Choroid plexus epithelial cell (primary cell): ENCODE data around the gene TUT7.
A peak's percentile ranks its signal among the peaks of the same experiment; 100 is the strongest.

Experiments used
- DNase-seq: peaks from one replicate; pipeline ENCODE4 v3.0.0-alpha.2; 2010; ENCODE audit warnings: low read depth
- H3K4me3 ChIP-seq: 2 replicates; pipeline ENCODE4 v1.5.1; 2011; ENCODE audit warnings: low read depth, mild to moderate bottlenecking, control low read depth, low read length, moderate library complexity
- TF ChIP-seq, protein P1 (sequence below): conservative IDR thresholded peaks from 2 replicates; pipeline ENCODE4 v1.5.1; 2011; ENCODE audit warnings: low read depth, mild to moderate bottlenecking, control low read depth, inconsistent platforms, low read length, moderate library complexity

Gene TUT7

DNA sequence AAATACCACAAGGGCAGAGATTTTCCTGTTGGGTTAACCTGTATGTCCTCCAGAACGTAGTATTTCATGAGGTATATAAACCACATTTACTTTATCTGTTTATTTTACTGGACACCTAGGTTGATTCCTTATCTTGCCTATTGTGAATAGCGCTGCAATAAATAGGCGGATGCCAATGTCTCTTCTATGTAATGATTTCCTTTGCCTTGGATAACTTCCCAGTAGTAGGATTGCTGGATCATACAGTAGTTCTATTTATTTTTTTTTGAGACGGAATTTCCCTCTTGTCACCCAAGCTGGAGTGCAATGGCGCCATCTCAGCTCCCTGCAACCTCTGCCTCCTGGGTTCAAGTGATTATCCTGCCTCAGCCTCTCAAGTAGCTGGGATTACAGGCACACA lies 15.6 kb upstream of the TUT7 start:
- TF ChIP-seq, protein P1, sequence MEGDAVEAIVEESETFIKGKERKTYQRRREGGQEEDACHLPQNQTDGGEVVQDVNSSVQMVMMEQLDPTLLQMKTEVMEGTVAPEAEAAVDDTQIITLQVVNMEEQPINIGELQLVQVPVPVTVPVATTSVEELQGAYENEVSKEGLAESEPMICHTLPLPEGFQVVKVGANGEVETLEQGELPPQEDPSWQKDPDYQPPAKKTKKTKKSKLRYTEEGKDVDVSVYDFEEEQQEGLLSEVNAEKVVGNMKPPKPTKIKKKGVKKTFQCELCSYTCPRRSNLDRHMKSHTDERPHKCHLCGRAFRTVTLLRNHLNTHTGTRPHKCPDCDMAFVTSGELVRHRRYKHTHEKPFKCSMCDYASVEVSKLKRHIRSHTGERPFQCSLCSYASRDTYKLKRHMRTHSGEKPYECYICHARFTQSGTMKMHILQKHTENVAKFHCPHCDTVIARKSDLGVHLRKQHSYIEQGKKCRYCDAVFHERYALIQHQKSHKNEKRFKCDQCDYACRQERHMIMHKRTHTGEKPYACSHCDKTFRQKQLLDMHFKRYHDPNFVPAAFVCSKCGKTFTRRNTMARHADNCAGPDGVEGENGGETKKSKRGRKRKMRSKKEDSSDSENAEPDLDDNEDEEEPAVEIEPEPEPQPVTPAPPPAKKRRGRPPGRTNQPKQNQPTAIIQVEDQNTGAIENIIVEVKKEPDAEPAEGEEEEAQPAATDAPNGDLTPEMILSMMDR, result no peak
- DNase-seq, result peak; percentile 51
- no peak overlapping the region for H3K4me3 ChIP-seq

DNA sequence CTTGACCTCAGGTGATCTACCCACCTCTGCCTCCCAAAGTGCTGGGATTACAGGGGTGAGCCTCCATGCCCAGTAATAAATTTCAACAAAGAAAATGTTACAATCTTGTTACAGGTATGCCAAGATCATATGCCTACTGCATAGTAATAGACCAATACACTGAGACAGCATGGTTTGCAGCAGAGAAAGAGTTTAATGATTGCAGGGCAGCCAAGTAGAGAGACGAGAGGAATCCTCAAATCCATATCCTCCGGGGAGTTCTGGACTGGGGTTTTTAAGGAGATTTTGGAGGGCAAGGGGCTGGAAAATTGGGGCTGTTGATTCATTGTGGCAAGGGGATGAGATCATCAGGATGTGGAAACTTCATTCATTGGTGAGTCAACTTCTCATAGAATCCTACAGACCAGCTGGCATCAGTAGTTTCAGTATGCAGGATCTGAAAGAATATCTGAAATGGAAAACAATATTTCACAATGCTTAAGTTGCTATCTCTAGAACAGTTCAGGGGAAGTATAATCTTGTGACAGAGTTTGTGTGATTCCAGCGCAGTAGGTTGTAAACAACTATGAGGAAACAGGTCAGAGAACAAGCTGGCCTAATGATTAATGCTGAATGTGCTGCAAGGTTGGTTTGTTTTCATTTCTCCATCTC lies 14.8 kb upstream of the TUT7 start:
- TF ChIP-seq, protein P1, result no peak
- no peak overlapping the region for H3K4me3 ChIP-seq
- DNase-seq, result peak; percentile 98

DNA sequence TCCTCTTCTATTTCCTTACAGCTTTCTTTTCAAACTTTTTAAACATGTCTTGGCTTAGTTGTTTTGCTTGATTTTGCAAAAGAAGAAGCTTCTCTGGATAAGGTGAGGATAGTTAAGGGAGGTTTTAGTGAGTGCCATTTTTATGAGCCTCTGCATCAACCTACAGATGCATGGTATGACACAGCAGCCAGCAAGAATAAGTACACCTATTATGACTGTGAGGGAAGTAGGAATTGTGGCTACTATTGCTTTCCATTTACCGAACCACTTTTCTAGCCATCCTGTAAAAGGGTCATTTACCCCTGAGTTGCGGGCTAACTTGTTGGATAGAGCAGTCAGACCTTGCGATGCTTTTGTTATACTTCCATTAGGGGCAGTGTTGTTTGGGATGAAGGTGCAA lies 7.0 kb upstream of the TUT7 start:
- H3K4me3 ChIP-seq, result no peak overlapping the region
- no peak for DNase-seq
- TF ChIP-seq, protein P1, result no peak

DNA sequence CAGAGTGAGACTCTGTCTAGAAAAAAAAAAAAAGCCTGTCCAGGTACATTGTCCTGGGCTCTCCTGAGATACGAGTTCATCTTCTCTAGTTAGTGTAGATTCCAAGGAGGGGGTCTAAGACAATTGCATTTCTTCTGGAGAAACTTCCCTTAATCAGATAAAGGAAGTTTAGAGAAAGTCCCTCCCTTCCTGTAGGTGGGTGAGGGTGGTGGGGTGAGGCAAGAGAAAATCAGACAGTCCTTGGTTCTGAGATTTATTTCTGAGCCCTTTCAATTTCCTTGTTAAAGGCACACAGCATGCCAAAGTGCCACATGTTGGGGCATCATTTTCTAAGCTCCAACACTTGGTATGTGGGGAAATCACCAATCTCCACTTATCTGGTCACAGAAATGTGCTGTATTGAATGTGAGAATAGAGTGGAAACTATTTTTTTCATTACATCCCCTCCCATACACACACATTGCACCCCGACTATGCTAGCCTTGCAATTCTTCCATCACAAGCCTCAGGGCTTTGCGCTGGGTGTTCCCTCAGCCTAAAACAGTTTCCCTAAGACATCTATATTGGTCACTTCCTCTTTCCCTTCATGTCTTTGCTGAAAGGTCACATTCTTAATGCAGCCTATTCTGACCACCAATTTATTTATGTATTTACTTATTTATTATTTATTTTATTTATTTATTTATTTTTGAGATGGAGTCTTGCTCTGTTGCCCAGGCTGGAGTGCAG lies 5.1 kb upstream of the TUT7 start:
- no peak for DNase-seq
- TF ChIP-seq, protein P1, result no peak

DNA sequence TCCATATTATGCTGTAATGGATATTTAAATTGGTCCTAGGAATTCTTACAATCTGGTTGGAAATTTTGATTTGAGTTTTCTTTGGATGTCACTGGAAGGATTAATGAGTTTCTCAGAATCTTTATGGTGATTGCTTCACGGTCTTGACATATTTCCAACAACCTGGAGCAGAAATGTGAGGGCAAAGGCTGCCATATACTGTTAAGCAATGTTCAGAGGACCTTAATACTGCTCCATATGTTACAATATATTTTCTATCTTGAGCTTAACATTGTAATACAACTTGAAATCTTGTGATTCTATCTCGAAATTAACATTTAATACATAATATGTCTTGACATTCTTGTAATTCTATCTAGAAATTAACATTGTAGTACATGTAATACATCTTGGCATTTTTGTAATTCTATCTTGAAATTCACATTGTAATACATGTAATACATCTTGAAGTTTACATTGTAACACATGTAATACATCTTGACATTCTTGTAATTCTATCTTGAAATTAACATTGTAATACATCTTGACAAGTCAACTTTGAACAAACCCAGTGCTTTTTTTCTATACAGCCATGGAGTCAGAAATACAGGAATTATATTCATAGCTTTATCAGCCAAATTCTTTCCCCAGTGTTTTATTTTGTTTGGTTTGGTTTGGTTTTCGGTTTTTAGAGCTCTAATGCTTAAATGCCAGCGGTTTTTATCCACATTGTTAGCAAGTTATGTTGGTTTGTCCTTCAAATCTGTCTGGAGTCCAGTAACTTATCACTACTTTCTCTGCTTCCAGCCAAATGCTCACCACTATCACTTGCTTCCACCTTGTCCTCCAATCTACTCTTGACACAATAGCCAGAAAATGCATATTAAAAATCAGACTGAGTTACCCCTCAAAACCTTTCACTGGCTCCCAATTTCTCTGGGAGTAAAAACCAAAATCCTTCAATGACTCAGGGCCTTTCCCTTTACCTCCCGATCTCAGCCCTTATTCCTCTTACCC lies 3.0 kb upstream of the TUT7 start:
- no peak overlapping the region for H3K4me3 ChIP-seq
- no peak for DNase-seq
- TF ChIP-seq, protein P1, result no peak

More for the DNA sequence above, 5.1 kb upstream of the TUT7 start:
- H3K4me3 ChIP-seq, result no peak overlapping the region

DNA sequence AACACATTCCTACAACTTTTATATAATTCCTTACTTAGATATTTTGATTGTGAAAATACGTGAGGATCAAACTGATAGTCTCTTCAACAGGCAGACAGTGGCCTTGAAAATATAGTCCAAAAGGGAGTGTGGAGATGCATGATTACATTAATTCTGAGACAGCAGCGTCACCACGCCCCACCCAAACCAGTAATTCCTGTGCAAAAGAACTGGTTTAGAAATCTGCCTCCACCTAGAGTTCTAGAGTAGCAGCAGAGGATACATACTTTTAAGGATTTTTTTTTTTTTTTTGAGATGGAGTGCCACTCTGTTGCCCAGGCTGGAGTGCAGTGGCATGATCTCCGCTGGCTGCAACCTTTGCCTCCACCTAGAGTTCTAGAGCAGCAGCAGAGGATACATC lies 1.6 kb upstream of the TUT7 start:
- H3K4me3 ChIP-seq, result no peak overlapping the region
- no peak for DNase-seq
- TF ChIP-seq, protein P1, result no peak
